Karpas-422 (cell line): ENCODE data around the gene GPER1. TPM values are rescaled to one million over a fixed set of nuclear protein-coding genes. Genes with fewer than 3 reads are reported as not detected.
A peak's percentile ranks its signal among the peaks of the same experiment; 100 is the strongest.

Experiments used
- DNase-seq: peaks from one replicate; pipeline ENCODE4 v3.0.0-alpha.2; 2015
- H2AFZ ChIP-seq: fragments of 200-600 bp; sonication (generic); 2 replicates; pipeline ENCODE4 v1.6.1; 2014; ENCODE audit warnings: antibody characterized with exemption, low read length, mixed read lengths
- H3K27ac ChIP-seq: fragments of 200-600 bp; sonication (generic); 2 replicates; pipeline ENCODE4 v1.5.1; 2014; ENCODE audit warnings: mild to moderate bottlenecking, low read length, moderate library complexity
- H3K27me3 ChIP-seq: fragments of 200-600 bp; sonication (generic); 2 replicates; pipeline ENCODE4 v1.6.1; 2014; ENCODE audit warnings: low read length, mixed read lengths
- H3K36me3 ChIP-seq: fragments of 200-600 bp; sonication (generic); 2 replicates; pipeline ENCODE4 v1.6.1; 2014; ENCODE audit warnings: low read length, mixed read lengths; ENCODE audit not compliant: insufficient read depth
- H3K4me1 ChIP-seq: fragments of 200-600 bp; sonication (generic); 2 replicates; pipeline ENCODE4 v1.6.1; 2014; ENCODE audit warnings: mild to moderate bottlenecking, low read length, mixed read lengths
- H3K4me2 ChIP-seq: fragments of 200-600 bp; sonication (generic); 2 replicates; pipeline ENCODE4 v1.6.1; 2014; ENCODE audit warnings: low read length, low read depth, mild to moderate bottlenecking; ENCODE audit not compliant: poor library complexity, severe bottlenecking
- H3K4me3 ChIP-seq: fragments of 200-600 bp; sonication (generic); 2 replicates; pipeline ENCODE4 v1.5.1; 2014; ENCODE audit warnings: mild to moderate bottlenecking, antibody characterized with exemption, low read length, mixed read lengths
- H3K79me2 ChIP-seq: fragments of 200-600 bp; sonication (generic); 2 replicates; pipeline ENCODE4 v1.6.1; 2014; ENCODE audit warnings: mild to moderate bottlenecking, low read length, mixed read lengths
- H3K9ac ChIP-seq: fragments of 200-600 bp; sonication (generic); 2 replicates; pipeline ENCODE4 v1.6.0; 2014; ENCODE audit warnings: low read length
- H3K9me2 ChIP-seq: fragments of 200-600 bp; sonication (generic), shearing (Covaris generic); replicated peaks from 2 replicates; pipeline ENCODE4 v1.6.0; 2014; ENCODE audit warnings: mild to moderate bottlenecking, low read length, moderate library complexity; ENCODE audit not compliant: insufficient read depth
- H3K9me3 ChIP-seq: fragments of 300-700, 200-600 bp; sonication (generic); 2 replicates; pipeline ENCODE4 v1.6.1; 2014; ENCODE audit warnings: low read length, mixed read lengths
- H4K20me1 ChIP-seq: fragments of 200-600 bp; sonication (generic); 2 replicates; pipeline ENCODE4 v1.6.1; 2014; ENCODE audit warnings: mild to moderate bottlenecking, antibody characterized with exemption, low read length, low read depth; ENCODE audit not compliant: insufficient read depth
- total RNA-seq: library from RNA; depleted of rRNA; stranded (reverse); fragments of >200 nt; shearing (Covaris generic); gene quantifications from 2 replicates; pipeline ENCODE4 v1.2.3, GENCODE V29; 2014; ENCODE audit warnings: low replicate concordance

GPER1 gene
- total RNA-seq, 1 experiment from 2014 or later, result not detected

DNA sequence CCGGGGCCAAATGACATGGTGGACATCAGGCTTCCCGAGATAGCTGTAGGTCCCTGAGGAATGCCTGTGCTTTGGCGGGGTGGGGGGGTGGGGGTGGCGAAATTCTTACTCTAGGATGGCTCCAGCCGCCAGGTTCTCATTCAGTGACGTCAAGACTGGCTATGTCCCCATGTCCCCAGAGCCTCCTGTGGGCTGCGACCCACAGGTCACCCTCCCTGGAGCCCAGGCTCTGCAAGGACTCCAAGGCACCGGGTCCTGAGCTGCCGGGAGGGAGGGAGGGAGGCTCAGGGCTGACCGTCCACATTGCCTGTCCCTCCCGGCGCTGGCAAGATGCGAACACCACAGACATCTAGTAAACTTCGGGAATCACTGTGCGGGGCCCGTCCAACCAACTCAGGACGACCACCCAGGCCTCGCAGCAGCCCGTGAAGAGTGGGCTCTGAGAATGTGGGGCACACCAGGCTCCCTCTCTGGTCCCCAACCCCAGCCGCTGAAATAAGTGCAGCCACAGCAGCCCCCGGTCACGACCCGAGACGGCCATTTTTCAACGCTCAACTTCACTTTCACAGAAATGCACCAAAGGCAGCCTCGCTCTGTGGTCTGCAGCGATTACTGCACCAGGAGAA is 31.0 kb upstream of the GPER1 start:
- peaks cover 47% of the 10 kb centered on the region; the same call in 1 of the 2 replicates for H4K20me1 ChIP-seq
- H3K4me2 ChIP-seq, result no peak overlapping the region
- H3K4me1 ChIP-seq, result peaks cover 4% of the 10 kb centered on the region
- H3K27ac ChIP-seq, result no peak overlapping the region
- no peak overlapping the region for H3K9ac ChIP-seq
- H3K36me3 ChIP-seq, result no peaks in the 10 kb centered on the region
- H3K9me2 ChIP-seq, result no peaks in the 10 kb centered on the region
- no peak overlapping the region for H3K4me3 ChIP-seq
- H3K9me3 ChIP-seq, result no peaks in the 10 kb centered on the region
- H2AFZ ChIP-seq, result no peak overlapping the region
- no peak for DNase-seq
- no peaks in the 10 kb centered on the region; the same call in 1 of the 2 replicates for H3K27me3 ChIP-seq
- H3K79me2 ChIP-seq, result no peaks in the 10 kb centered on the region

- Histone ChIP-seq H3K27ac (no peak overlapping the region), H3K4me1 (peaks cover 11% of the 10 kb centered on the region), H3K4me3 (no peak overlapping the region)
Observed at GRCh38 chr7:1057416-1058291, 30.3 kb upstream of the GPER1 start.

GRCh38 chr7:1058311-1058710 is 29.6 kb upstream of the GPER1 start:
- no peaks in the 10 kb centered on the region for H3K79me2 ChIP-seq
- no peaks in the 10 kb centered on the region; the same call in 1 of the 2 replicates for H3K27me3 ChIP-seq

More at GRCh38 chr7:1057416-1058291, 30.3 kb upstream of the GPER1 start:
- H3K9ac ChIP-seq, result no peak overlapping the region
- no peaks in the 10 kb centered on the region for H3K9me3 ChIP-seq
- H2AFZ ChIP-seq, result no peak overlapping the region
- no peaks in the 10 kb centered on the region for H3K9me2 ChIP-seq
- H3K79me2 ChIP-seq, result no peaks in the 10 kb centered on the region
- peaks cover 51% of the 10 kb centered on the region; the same call in 1 of the 2 replicates for H4K20me1 ChIP-seq
- H3K27me3 ChIP-seq, result no peaks in the 10 kb centered on the region; the same call in 1 of the 2 replicates
- H3K4me2 ChIP-seq, result no peak overlapping the region
- DNase-seq, result no peak
- H3K36me3 ChIP-seq, result no peaks in the 10 kb centered on the region

DNA sequence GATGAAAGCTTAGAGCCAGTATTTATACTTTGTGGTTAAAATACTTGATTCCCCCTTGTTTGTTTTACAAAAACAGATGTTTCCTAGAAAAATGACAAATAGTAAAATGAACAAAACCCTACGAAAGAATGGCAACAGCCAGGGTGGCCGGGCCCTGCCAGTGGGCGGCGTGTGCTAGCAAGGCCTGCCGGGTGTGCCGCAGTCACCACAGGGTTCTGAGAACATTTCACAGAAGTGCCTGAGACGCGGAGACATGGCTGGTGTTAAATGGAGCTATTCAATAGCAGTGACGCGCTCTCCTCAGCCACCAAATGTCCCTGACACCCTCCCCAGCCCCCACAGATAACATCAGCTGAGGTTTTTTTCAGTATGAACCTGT is 29.1 kb upstream of the GPER1 start:
- Histone ChIP-seq H3K9ac (no peak overlapping the region), H3K4me2 (no peak overlapping the region), H3K9me2 (no peaks in the 10 kb centered on the region), H3K27me3 (no peaks in the 10 kb centered on the region; the same call in 1 of the 2 replicates), H3K79me2 (no peaks in the 10 kb centered on the region), H3K4me3 (no peak overlapping the region), H2AFZ (no peak overlapping the region), H4K20me1 (peaks cover 55% of the 10 kb centered on the region), H3K36me3 (no peaks in the 10 kb centered on the region), H3K9me3 (no peaks in the 10 kb centered on the region), H3K27ac (no peak overlapping the region), H3K4me1 (peaks cover 13% of the 10 kb centered on the region)
- DNase-seq, result no peak

More at GRCh38 chr7:1058311-1058710, 29.6 kb upstream of the GPER1 start:
- H3K4me2 ChIP-seq, result no peak overlapping the region
- DNase-seq, result no peak
- no peak overlapping the region for H2AFZ ChIP-seq
- no peaks in the 10 kb centered on the region for H3K9me3 ChIP-seq
- no peak overlapping the region for H3K9ac ChIP-seq
- no peaks in the 10 kb centered on the region for H3K36me3 ChIP-seq
- no peak overlapping the region for H3K27ac ChIP-seq
- H4K20me1 ChIP-seq, result peaks cover 55% of the 10 kb centered on the region; the same call in 1 of the 2 replicates
- H3K4me1 ChIP-seq, result peaks cover 13% of the 10 kb centered on the region
- no peaks in the 10 kb centered on the region for H3K9me2 ChIP-seq
- H3K4me3 ChIP-seq, result no peak overlapping the region

- H3K4me2 ChIP-seq, result no peak overlapping the region
Observed at GRCh38 chr7:1059200-1060091, 28.5 kb upstream of the GPER1 start.

GRCh38 chr7:1060315-1061072 is 27.4 kb upstream of the GPER1 start:
- H3K9me3 ChIP-seq, result no peaks in the 10 kb centered on the region
- peaks cover 13% of the 10 kb centered on the region for H3K4me1 ChIP-seq
- H3K4me3 ChIP-seq, result no peak overlapping the region
- no peaks in the 10 kb centered on the region; the same call in 1 of the 2 replicates for H3K27me3 ChIP-seq
- no peaks in the 10 kb centered on the region for H3K36me3 ChIP-seq
- H3K79me2 ChIP-seq, result no peaks in the 10 kb centered on the region
- H3K9me2 ChIP-seq, result no peaks in the 10 kb centered on the region
- H3K4me2 ChIP-seq, result no peak overlapping the region
- H3K27ac ChIP-seq, result no peak overlapping the region
- no peak for DNase-seq
- H4K20me1 ChIP-seq, result peaks cover 58% of the 10 kb centered on the region
- H3K9ac ChIP-seq, result no peak overlapping the region
- no peak overlapping the region for H2AFZ ChIP-seq

More at GRCh38 chr7:1059200-1060091, 28.5 kb upstream of the GPER1 start:
- Histone ChIP-seq H2AFZ (no peak overlapping the region), H3K4me3 (no peak overlapping the region), H4K20me1 (peaks cover 55% of the 10 kb centered on the region), H3K9ac (no peak overlapping the region), H3K9me2 (no peaks in the 10 kb centered on the region), H3K4me1 (peaks cover 13% of the 10 kb centered on the region), H3K79me2 (no peaks in the 10 kb centered on the region), H3K9me3 (no peaks in the 10 kb centered on the region), H3K27me3 (no peaks in the 10 kb centered on the region; the same call in 1 of the 2 replicates), H3K27ac (no peak overlapping the region), H3K36me3 (no peaks in the 10 kb centered on the region)
- peak; percentile 78 for DNase-seq

- Histone ChIP-seq H3K9me2 (no peaks in the 10 kb centered on the region), H3K79me2 (no peaks in the 10 kb centered on the region), H4K20me1 (peaks cover 56% of the 10 kb centered on the region), H3K27ac (no peak overlapping the region), H3K36me3 (no peaks in the 10 kb centered on the region), H3K27me3 (no peaks in the 10 kb centered on the region; the same call in 1 of the 2 replicates), H3K4me2 (no peak overlapping the region), H3K4me1 (peaks cover 13% of the 10 kb centered on the region), H3K9ac (no peak overlapping the region), H3K9me3 (no peaks in the 10 kb centered on the region), H2AFZ (no peak overlapping the region), H3K4me3 (no peak overlapping the region)
- DNase-seq, result no peak
Observed at GRCh38 chr7:1061180-1061579, 26.7 kb upstream of the GPER1 start.
